WTC11 (cell line): ENCODE results near the gene TTC21A.

Experiments used
- CTCF ChIP-seq: fragments of 200-600 bp; IDR thresholded peaks from 2 replicates; pipeline ENCODE4 v1.8.0; 2022; ENCODE audit warnings: antibody characterized with exemption
- JAZF1 ChIP-seq: fragments of 250-450 bp; sonication (Bioruptor Pico); IDR thresholded peaks from 2 replicates; pipeline ENCODE4 v1.9.0; 2021; ENCODE audit warnings: moderate library complexity, mild to moderate bottlenecking, inconsistent platforms
- MAX ChIP-seq: sonication (generic); formaldehyde crosslinking; IDR thresholded peaks from 2 replicates; pipeline ENCODE4 v1.8.0; 2022; ENCODE audit warnings: mild to moderate bottlenecking, missing genetic modification reagents
- PRDM15 ChIP-seq: sonication (generic); formaldehyde crosslinking; IDR thresholded peaks from 2 replicates; pipeline ENCODE4 v1.8.0; 2022; ENCODE audit warnings: missing genetic modification reagents

- no peak for TF ChIP-seq PRDM15 (CRISPR knock-in tag)
- TF ChIP-seq MAX (CRISPR knock-in tag) = no peak
- TF ChIP-seq CTCF = no peak
- no peak for TF ChIP-seq JAZF1 (CRISPR knock-in tag)
Observed at GRCh38 chr3:39096775-39097174, 10.7 kb upstream of the TTC21A start.
